SK-N-MC (cell line): Measurements from ENCODE around the gene TBC1D2B.

ENCODE experiments used
- EZH2 ChIP-seq: fragments of 200-600 bp; sonication (generic); IDR thresholded peaks from one replicate; pipeline ENCODE4 v1.6.1; 2017; ENCODE audit warnings: antibody characterized with exemption
- FOXP2 ChIP-seq: optimal IDR thresholded peaks from 2 replicates; pipeline ENCODE3; 2011; ENCODE audit warnings: mild to moderate bottlenecking, moderate library complexity; ENCODE audit not compliant: insufficient read depth; ENCODE audit errors: extremely low read length, control extremely low read depth
- POLR2AphosphoS5 ChIP-seq: IDR thresholded peaks from 2 replicates; pipeline ENCODE4 v1.6.1; 2012; ENCODE audit warnings: mild to moderate bottlenecking, low read depth, low read length, borderline replicate concordance

GRCh38 chr15:78101423-78102105 is 24.1 kb upstream of the TBC1D2B start:
- TF ChIP-seq EZH2: no peak
- TF ChIP-seq POLR2AphosphoS5: no peak
- TF ChIP-seq FOXP2: no peak
